ENCODE data around the gene GSTM5.
"Not testable (repeated sequence)": the region's sequence is repeated elsewhere in the genome, so short reads cannot be mapped to it uniquely, and the experiment has no call there.

GSTM5 gene

GRCh38 chr1:109730666-109731065 is 18.6 kb downstream of the GSTM5 start:
- no peak for DNase-seq (ENCODE audit: low read depth)

- DNase-seq (ENCODE audit: low read depth), result no peak
Observed at GRCh38 chr1:109732390-109732881, 20.4 kb downstream of the GSTM5 start.

GRCh38 chr1:109733236-109733870 is 21.3 kb downstream of the GSTM5 start:
- no peak for DNase-seq (ENCODE audit: low read depth)

GRCh38 chr1:109739738-109740614 is 27.9 kb downstream of the GSTM5 start:
- peak; percentile 73 for DNase-seq (ENCODE audit: low read depth)

- no peak for DNase-seq (ENCODE audit: low read depth)
Observed at GRCh38 chr1:109740615-109741373, 28.7 kb downstream of the GSTM5 start, which contains the start of gene GSTM3. Gene GSTM3, minus strand, starts transcription at chr1:109741038. Its CDS starts 751 bp downstream, at chr1:109740287.

- DNase-seq (ENCODE audit: low read depth), result not testable (repeated sequence)
Observed at GRCh38 chr1:109748311-109748710, 36.3 kb downstream of the GSTM5 start.

GRCh38 chr1:109749221-109749620 is 37.2 kb downstream of the GSTM5 start:
- DNase-seq (ENCODE audit: low read depth), result no peak

GRCh38 chr1:109750241-109750882 is 38.3 kb downstream of the GSTM5 start:
- no peak for DNase-seq (ENCODE audit: low read depth)

- DNase-seq (ENCODE audit: low read depth), result no peak
Observed at GRCh38 chr1:109750920-109751319, 38.9 kb downstream of the GSTM5 start.

- no peak for DNase-seq (ENCODE audit: low read depth)
Observed at GRCh38 chr1:109751531-109752260, 39.6 kb downstream of the GSTM5 start.

GRCh38 chr1:109754738-109755137 is 42.7 kb downstream of the GSTM5 start:
- no peak for DNase-seq (ENCODE audit: low read depth)

GRCh38 chr1:109756325-109756724 is 44.3 kb downstream of the GSTM5 start:
- not testable (repeated sequence) for DNase-seq (ENCODE audit: low read depth)

- DNase-seq (ENCODE audit: low read depth), result no peak
Observed at GRCh38 chr1:109756848-109757521, 44.9 kb downstream of the GSTM5 start.

GRCh38 chr1:109757936-109758786 is 46.1 kb downstream of the GSTM5 start:
- DNase-seq (ENCODE audit: low read depth), result no peak

GRCh38 chr1:109759513-109760334 is 47.7 kb downstream of the GSTM5 start:
- DNase-seq (ENCODE audit: low read depth), result no peak

- no peak for DNase-seq (ENCODE audit: low read depth)
Observed at GRCh38 chr1:109760581-109761226, 48.7 kb downstream of the GSTM5 start.

GRCh38 chr1:109761227-109762038 is 49.4 kb downstream of the GSTM5 start:
- no peak for DNase-seq (ENCODE audit: low read depth)

Data from stimulated activated CD8-positive, alpha-beta memory T cell treated with anti-CD3 and anti-CD28 coated beads, Interleukin-4, amount 100 ng/mL, for 24 hours (primary cell).